A204.1 (cell line): ENCODE results near the gene SBF2.
A peak's percentile ranks its signal among the peaks of the same experiment; 100 is the strongest.

Experiments
- FAIRE-seq: peaks from 2 replicates; lab custom pipeline; 2012; peaks lifted over from hg19 to GRCh38; lab: Jason Lieb, UNC

The SBF2 gene

GRCh38 chr11:10317151-10317755 is 23.2 kb upstream of the SBF2 start:
- no peak for FAIRE-seq

- no peak for FAIRE-seq
Measured at GRCh38 chr11:10315083-10315482, 21.1 kb upstream of the SBF2 start.

- FAIRE-seq, result peak; percentile 80
Measured at GRCh38 chr11:10314199-10315072, 20.4 kb upstream of the SBF2 start.

GRCh38 chr11:10311802-10312201 is 17.8 kb upstream of the SBF2 start:
- FAIRE-seq, result no peak

GRCh38 chr11:10310301-10310841 is 16.4 kb upstream of the SBF2 start:
- no peak for FAIRE-seq

GRCh38 chr11:10309163-10310093 is 15.4 kb upstream of the SBF2 start:
- no peak for FAIRE-seq

GRCh38 chr11:10308201-10308954 is 14.4 kb upstream of the SBF2 start:
- FAIRE-seq, result no peak

GRCh38 chr11:10307400-10308200 is 13.6 kb upstream of the SBF2 start:
- no peak for FAIRE-seq

- FAIRE-seq, result no peak
Measured at GRCh38 chr11:10307022-10307399, 13.0 kb upstream of the SBF2 start.

GRCh38 chr11:10305964-10306918 is 12.2 kb upstream of the SBF2 start:
- FAIRE-seq, result no peak

GRCh38 chr11:10305262-10305963 is 11.4 kb upstream of the SBF2 start:
- FAIRE-seq, result no peak

- no peak for FAIRE-seq
Measured at GRCh38 chr11:10304495-10305261, 10.7 kb upstream of the SBF2 start, which contains the start of gene ADM. Gene ADM (plus strand): TSS chr11:10305073. CDS start chr11:10305701, 628 bp downstream.

GRCh38 chr11:10303558-10304363 is 9.7 kb upstream of the SBF2 start:
- no peak for FAIRE-seq

GRCh38 chr11:10302744-10303557 is 8.9 kb upstream of the SBF2 start:
- no peak for FAIRE-seq

- FAIRE-seq, result no peak
Measured at GRCh38 chr11:10302359-10302743, 8.3 kb upstream of the SBF2 start.

- no peak for FAIRE-seq
Measured at GRCh38 chr11:10301656-10302358, 7.8 kb upstream of the SBF2 start.
